ENCODE measurements around the gene RNF126. TPM values are rescaled to one million over a fixed set of nuclear protein-coding genes. Genes with fewer than 3 reads are reported as not detected.

RNF126 gene
- polyA plus RNA-seq, 1 experiment = 2.7 TPM

DNA sequence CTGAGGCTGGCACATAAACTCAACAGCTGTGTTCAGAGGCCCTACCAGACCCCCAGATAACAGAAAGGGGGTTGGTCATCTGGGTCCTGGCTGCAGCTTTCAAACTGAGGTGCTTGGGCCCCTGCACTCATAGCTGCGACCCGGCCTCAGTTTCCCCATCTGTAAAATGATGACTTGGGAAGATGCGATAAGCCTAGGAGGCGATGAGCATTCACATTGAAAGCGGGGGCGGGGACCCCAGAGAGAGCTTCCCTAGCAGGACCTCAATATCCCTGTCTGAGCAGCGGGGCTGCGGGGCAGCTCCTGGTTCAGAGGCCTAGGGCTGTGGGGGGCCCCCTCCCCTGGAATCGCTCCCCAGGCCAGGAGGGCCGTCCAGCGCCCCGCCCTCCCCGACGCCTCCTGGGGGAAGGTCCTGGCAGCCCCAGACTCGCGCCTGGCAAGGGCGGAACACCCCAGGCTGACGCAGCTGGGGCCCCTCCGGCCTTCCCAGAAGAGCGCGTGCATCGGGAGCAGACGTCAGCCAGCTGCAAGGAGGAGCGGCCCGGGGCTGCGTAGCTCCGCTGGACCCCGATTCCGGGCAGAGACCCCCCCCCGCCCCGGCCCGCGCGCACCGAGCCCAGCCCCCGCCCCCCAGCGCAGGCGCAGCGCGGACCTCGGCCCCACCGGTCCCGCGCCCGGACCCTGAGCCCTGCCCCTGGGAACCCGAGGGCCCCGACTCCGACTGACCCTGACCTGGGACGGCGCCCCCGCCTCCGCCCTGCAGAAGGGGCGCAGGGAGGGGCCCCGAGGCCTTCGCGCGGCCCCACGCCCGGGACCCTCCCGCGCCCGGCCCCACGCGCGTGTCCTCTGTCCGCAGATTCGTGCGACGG lies 16.6 kb upstream of the RNF126 start:
- no peak for DNase-seq (ENCODE audit: low read depth)
- ChIA-PET POLR2A (interaction anchor here (0.5 to 0.6 kb wide), 2 partner anchors 21 to 1195 kb away, joined by 4 read pairs; no protein-coding TSS in a partner anchor), CTCF (interaction anchor here (0.6 to 1.9 kb wide), 5 partner anchors 9 to 89 kb away, joined by 3 to 8 read pairs (median 3); no protein-coding TSS in a partner anchor)
- peak overlapping the region; percentile 58 for H3K4me3 ChIP-seq (ENCODE audit: low read depth, low read length)
- TF ChIP-seq, protein P1, sequence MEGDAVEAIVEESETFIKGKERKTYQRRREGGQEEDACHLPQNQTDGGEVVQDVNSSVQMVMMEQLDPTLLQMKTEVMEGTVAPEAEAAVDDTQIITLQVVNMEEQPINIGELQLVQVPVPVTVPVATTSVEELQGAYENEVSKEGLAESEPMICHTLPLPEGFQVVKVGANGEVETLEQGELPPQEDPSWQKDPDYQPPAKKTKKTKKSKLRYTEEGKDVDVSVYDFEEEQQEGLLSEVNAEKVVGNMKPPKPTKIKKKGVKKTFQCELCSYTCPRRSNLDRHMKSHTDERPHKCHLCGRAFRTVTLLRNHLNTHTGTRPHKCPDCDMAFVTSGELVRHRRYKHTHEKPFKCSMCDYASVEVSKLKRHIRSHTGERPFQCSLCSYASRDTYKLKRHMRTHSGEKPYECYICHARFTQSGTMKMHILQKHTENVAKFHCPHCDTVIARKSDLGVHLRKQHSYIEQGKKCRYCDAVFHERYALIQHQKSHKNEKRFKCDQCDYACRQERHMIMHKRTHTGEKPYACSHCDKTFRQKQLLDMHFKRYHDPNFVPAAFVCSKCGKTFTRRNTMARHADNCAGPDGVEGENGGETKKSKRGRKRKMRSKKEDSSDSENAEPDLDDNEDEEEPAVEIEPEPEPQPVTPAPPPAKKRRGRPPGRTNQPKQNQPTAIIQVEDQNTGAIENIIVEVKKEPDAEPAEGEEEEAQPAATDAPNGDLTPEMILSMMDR (IDR thresholded peaks at IDR 0.05; ENCODE audit: insufficient read depth, low read depth, low read length) = peak; percentile 10; the same call in 1 of the 2 replicates
- H3K27me3 ChIP-seq (ENCODE audit: control insufficient read depth, insufficient read depth, low read length) = no peaks in the 10 kb centered on the region
- peaks cover 4% of the 10 kb centered on the region for H3K36me3 ChIP-seq (ENCODE audit: control insufficient read depth, insufficient read depth, low read length)

DNA sequence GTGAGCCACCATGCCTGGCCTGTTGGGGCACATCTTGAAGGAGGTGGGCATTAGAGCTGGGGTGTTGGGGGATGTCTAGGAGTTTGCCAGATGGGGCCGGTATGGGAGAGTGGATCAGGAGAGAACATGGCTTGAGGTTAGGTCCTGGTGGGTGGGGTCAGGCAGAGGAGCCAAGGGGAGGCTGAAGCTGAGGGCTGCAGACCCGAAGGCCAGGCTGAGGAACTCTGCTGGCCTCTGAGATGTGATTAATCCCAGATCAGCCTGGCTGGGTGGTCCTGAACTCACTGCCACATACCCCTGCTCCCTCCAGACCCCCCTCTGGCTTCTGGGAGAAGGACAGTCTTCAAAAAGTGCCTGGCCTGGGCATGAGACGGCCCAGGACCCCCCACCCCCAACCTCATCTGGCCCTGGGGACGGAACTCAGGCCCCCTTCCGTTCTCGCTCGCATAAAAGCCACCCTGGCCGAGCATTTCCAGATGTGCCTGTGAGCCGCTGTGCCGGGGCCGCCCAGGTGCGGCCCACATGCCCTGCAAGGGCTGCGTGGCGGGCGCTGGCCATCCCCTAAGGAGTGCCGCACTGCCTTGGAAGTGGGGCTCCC lies 15.9 kb upstream of the RNF126 start:
- Histone ChIP-seq H3K27me3 (ENCODE audit: control insufficient read depth, insufficient read depth, low read length) (no peaks in the 10 kb centered on the region), H3K36me3 (ENCODE audit: control insufficient read depth, insufficient read depth, low read length) (peaks cover 4% of the 10 kb centered on the region), H3K4me3 (ENCODE audit: low read depth, low read length) (peak overlapping the region; percentile 58)
- ChIA-PET POLR2A (interaction anchor here (0.5 to 0.6 kb wide), 2 partner anchors 92 to 1195 kb away, joined by 4 to 8 read pairs; no protein-coding TSS in a partner anchor), CTCF (interaction anchor here (0.6 to 1.9 kb wide), 3 partner anchors 8 to 56 kb away, joined by 3 to 8 read pairs (median 3); no protein-coding TSS in a partner anchor)
- DNase-seq (ENCODE audit: low read depth) = no peak
- TF ChIP-seq, protein P1 (IDR thresholded peaks at IDR 0.05; ENCODE audit: insufficient read depth, low read depth, low read length) = no peak

DNA sequence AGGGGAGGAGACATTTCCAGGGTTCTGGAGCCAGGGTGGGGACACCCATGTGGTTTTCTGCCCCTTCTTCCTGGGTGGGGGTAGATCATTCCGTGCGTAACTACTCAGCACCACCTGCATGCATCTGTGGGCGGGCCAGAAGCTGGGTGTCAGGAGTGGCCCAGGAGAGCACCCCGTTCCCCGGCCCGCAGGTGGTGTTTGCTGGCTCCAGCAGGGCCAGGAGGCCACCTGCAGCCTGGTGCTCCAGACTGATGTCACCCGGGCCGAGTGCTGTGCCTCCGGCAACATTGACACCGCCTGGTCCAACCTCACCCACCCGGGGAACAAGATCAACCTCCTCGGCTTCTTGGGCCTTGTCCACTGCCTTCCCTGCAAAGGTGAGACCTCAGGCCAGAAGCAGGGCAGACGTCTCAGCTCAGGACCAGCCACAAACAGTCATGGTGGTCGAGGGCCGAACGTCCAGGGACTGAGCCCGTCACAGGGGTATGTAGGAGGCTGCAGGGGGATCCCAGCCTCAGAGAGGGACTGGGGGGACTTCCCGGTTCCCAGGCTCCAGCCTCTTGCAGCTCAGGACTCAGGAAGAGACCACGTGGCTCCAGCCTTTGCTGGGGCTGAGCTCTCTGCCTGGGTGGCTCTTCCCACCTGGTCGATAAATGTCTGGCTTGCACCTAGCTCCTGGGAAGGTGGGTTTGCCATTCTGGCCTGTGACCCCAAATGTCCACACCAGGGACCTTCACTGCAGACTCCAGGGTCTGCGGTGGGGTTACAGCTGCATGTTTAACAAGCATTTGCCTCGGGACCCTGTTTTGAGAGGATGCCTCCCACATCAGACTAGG lies 14.8 kb upstream of the RNF126 start:
- Histone ChIP-seq H3K4me3 (ENCODE audit: low read depth, low read length) (peak overlapping the region; percentile 74), H3K36me3 (ENCODE audit: control insufficient read depth, insufficient read depth, low read length) (peaks cover 4% of the 10 kb centered on the region), H3K27me3 (ENCODE audit: control insufficient read depth, insufficient read depth, low read length) (no peaks in the 10 kb centered on the region)
- DNase-seq (ENCODE audit: low read depth) = no peak
- ChIA-PET POLR2A (interaction anchor here (0.5 to 0.6 kb wide), 2 partner anchors 91 to 373 kb away, joined by 3 to 8 read pairs; no protein-coding TSS in a partner anchor), CTCF (interaction anchor here (1.0 to 2.4 kb wide), 3 partner anchors 14 to 146 kb away, joined by 3 to 11 read pairs (median 5); partner anchors contain the start of genes CDC34 and RNF126)
- TF ChIP-seq, protein P1 (IDR thresholded peaks at IDR 0.05; ENCODE audit: insufficient read depth, low read depth, low read length) = no peak

DNA sequence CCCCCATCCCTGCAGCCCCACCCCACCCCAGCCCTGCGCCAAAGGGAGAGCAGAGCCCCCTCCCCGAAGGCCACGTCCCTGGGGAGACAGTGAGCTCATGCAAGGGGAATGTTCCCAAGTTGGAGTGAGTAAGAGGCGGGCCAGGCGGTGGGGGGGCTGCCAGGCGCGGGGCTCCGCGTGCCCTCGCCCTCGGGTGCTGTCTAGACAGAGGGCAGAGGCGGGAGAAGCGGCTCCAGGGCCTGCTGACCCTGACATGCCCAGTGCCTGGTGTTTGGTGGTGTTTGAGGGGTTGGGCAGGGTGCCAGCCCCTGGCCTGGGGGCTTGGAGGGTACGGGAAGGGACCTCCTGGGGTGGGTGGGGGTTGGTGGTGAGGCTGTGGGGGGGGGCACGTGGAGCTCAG lies 14.2 kb upstream of the RNF126 start:
- peaks cover 4% of the 10 kb centered on the region for H3K36me3 ChIP-seq (ENCODE audit: control insufficient read depth, insufficient read depth, low read length)
- TF ChIP-seq, protein P1 (IDR thresholded peaks at IDR 0.05; ENCODE audit: insufficient read depth, low read depth, low read length) = no peak
- peak overlapping the region; percentile 74 for H3K4me3 ChIP-seq (ENCODE audit: low read depth, low read length)
- ChIA-PET POLR2A (interaction anchor here (0.5 kb wide), 2 partner anchors 18 to 374 kb away, joined by 3 read pairs; partner anchors contain the start of gene PRSS57), CTCF (interaction anchor here (1.0 to 2.4 kb wide), 3 partner anchors 14 to 146 kb away, joined by 3 to 11 read pairs (median 5); partner anchors contain the start of genes CDC34 and RNF126)
- no peaks in the 10 kb centered on the region for H3K27me3 ChIP-seq (ENCODE audit: control insufficient read depth, insufficient read depth, low read length)
- no peak for DNase-seq (ENCODE audit: low read depth)

All from BJ (cell line).